GM18502 (cell line): Measurements from ENCODE around the gene EPX.

Source experiments
- ATAC-seq: cut with Tn5 transposase; IDR thresholded peaks from one replicate; pipeline ENCODE4 v1.9.1; 2021; ENCODE audit warnings: mild to moderate bottlenecking; ENCODE audit not compliant: unreplicated experiment, poor library complexity

EPX gene

GRCh38 chr17:58247511-58248363 lies 55.2 kb downstream of the EPX start:
- no peak for ATAC-seq

- no peak for ATAC-seq
These were observed 56.4 kb downstream of the EPX start for GRCh38 chr17:58248955-58249269.

GRCh38 chr17:58249270-58250133 lies 57.0 kb downstream of the EPX start:
- ATAC-seq: peak; percentile 66

- ATAC-seq: no peak
These were observed 58.0 kb downstream of the EPX start for GRCh38 chr17:58250344-58251011.

- no peak for ATAC-seq
These were observed 59.6 kb downstream of the EPX start for GRCh38 chr17:58252141-58252540.

GRCh38 chr17:58253082-58253481 lies 60.6 kb downstream of the EPX start:
- no peak for ATAC-seq
